Progenitor cell of endocrine pancreas (in vitro differentiated cells): ENCODE data around the gene MYO18A. TPM values are rescaled to one million over a fixed set of nuclear protein-coding genes. Genes with fewer than 3 reads are reported as not detected.
A peak's percentile ranks its signal among the peaks of the same experiment; 100 is the strongest.

ENCODE experiments used
- DNase-seq: peaks from one replicate; pipeline ENCODE4 v3.0.0; 2021; ENCODE audit warnings: low spot score; ENCODE audit not compliant: unreplicated experiment
- H3K27ac Mint-ChIP-seq: 2 replicates; pipeline ENCODE4 v1.8.0; 2021; ENCODE audit warnings: mild to moderate bottlenecking, moderate library complexity, mixed read lengths
- H3K27me3 Mint-ChIP-seq: 2 replicates; pipeline ENCODE4 v1.8.0; 2021; ENCODE audit warnings: mixed read lengths
- H3K36me3 Mint-ChIP-seq: 2 replicates; pipeline ENCODE4 v1.8.0; 2022; ENCODE audit warnings: mixed read lengths; ENCODE audit not compliant: insufficient read depth
- H3K4me1 Mint-ChIP-seq: 2 replicates; pipeline ENCODE4 v1.8.0; 2021; ENCODE audit warnings: low read depth, mixed read lengths
- H3K4me3 Mint-ChIP-seq: 2 replicates; pipeline ENCODE4 v1.8.0; 2021; ENCODE audit warnings: low read depth, mild to moderate bottlenecking, moderate library complexity, mixed read lengths
- H3K9me3 Mint-ChIP-seq: 2 replicates; pipeline ENCODE4 v1.8.0; 2021; ENCODE audit warnings: low read depth, mixed read lengths
- CTCF ChIP-seq: fragments of 200-600 bp; sonication (generic); IDR thresholded peaks from one replicate; pipeline ENCODE4 v1.5.0; 2021; ENCODE audit warnings: antibody characterized with exemption, mild to moderate bottlenecking; ENCODE audit not compliant: unreplicated experiment
- total RNA-seq: library from RNA; stranded (reverse); gene quantifications from 2 replicates; pipeline ENCODE4 v1.2.1, GENCODE V29; 2021

Gene MYO18A
- total RNA-seq, 1 donor from 2014 or later = 75.7 TPM

- no peaks in the 10 kb centered on the region for H3K27me3 Mint-ChIP-seq
- H3K4me1 Mint-ChIP-seq = peaks cover 8% of the 10 kb centered on the region
- H3K4me3 Mint-ChIP-seq = no peak overlapping the region
These were observed 47.0 kb downstream of the MYO18A start for GRCh38 chr17:29133121-29133713.

GRCh38 chr17:29131814-29132682 lies 48.1 kb downstream of the MYO18A start:
- TF ChIP-seq CTCF = no peak
- Mint-ChIP-seq H3K27ac (no peak overlapping the region), H3K9me3 (no peaks in the 10 kb centered on the region), H3K4me1 (peaks cover 8% of the 10 kb centered on the region), H3K27me3 (no peaks in the 10 kb centered on the region), H3K4me3 (no peak overlapping the region), H3K36me3 (peaks cover 2% of the 10 kb centered on the region)
- no peak for DNase-seq

More at GRCh38 chr17:29133121-29133713, 47.0 kb downstream of the MYO18A start:
- TF ChIP-seq CTCF = no peak
- Mint-ChIP-seq H3K36me3 (peaks cover 2% of the 10 kb centered on the region), H3K9me3 (no peaks in the 10 kb centered on the region), H3K27ac (peak overlapping the region; percentile 64)
- no peak for DNase-seq

GRCh38 chr17:29129731-29130130 lies 50.5 kb downstream of the MYO18A start:
- Mint-ChIP-seq H3K27me3 (no peaks in the 10 kb centered on the region), H3K4me1 (peaks cover 8% of the 10 kb centered on the region), H3K9me3 (no peaks in the 10 kb centered on the region), H3K27ac (no peak overlapping the region), H3K36me3 (no peaks in the 10 kb centered on the region), H3K4me3 (no peak overlapping the region)
- TF ChIP-seq CTCF = no peak
- no peak for DNase-seq

- Mint-ChIP-seq H3K27ac (no peak overlapping the region), H3K4me3 (no peak overlapping the region), H3K4me1 (peaks cover 3% of the 10 kb centered on the region), H3K36me3 (no peaks in the 10 kb centered on the region), H3K9me3 (no peaks in the 10 kb centered on the region), H3K27me3 (no peaks in the 10 kb centered on the region)
- no peak for DNase-seq
- TF ChIP-seq CTCF = no peak
These were observed 52.4 kb downstream of the MYO18A start for GRCh38 chr17:29127840-29128239.

GRCh38 chr17:29126268-29126930 lies 53.8 kb downstream of the MYO18A start:
- Mint-ChIP-seq H3K4me3 (no peak overlapping the region), H3K4me1 (peaks cover 3% of the 10 kb centered on the region), H3K9me3 (no peaks in the 10 kb centered on the region), H3K27me3 (no peaks in the 10 kb centered on the region), H3K36me3 (no peaks in the 10 kb centered on the region), H3K27ac (no peak overlapping the region)
- DNase-seq = no peak
- no peak for TF ChIP-seq CTCF
